Measurements from ENCODE around the gene SUGCT.

DNA sequence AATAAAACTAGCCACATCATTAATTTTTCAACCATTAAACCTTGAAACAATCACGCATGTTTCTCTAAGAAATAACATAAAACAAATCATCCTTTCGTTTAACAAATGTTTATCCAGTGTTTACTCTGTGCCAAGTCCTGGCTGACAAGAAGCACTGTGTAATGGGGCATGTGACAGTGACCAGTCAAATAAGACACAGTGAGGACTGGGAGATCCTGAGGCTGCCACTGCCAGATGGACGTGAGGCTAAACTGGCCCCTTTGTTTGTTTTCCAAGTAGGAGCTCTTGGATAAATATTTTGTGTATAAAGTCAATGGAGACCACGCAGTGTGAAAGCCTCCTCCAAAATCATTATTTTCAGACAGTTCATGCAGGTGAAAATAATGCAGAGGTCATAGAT lies 626.2 kb downstream of the SUGCT start:
- TF ChIP-seq, protein P1, sequence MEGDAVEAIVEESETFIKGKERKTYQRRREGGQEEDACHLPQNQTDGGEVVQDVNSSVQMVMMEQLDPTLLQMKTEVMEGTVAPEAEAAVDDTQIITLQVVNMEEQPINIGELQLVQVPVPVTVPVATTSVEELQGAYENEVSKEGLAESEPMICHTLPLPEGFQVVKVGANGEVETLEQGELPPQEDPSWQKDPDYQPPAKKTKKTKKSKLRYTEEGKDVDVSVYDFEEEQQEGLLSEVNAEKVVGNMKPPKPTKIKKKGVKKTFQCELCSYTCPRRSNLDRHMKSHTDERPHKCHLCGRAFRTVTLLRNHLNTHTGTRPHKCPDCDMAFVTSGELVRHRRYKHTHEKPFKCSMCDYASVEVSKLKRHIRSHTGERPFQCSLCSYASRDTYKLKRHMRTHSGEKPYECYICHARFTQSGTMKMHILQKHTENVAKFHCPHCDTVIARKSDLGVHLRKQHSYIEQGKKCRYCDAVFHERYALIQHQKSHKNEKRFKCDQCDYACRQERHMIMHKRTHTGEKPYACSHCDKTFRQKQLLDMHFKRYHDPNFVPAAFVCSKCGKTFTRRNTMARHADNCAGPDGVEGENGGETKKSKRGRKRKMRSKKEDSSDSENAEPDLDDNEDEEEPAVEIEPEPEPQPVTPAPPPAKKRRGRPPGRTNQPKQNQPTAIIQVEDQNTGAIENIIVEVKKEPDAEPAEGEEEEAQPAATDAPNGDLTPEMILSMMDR (IDR thresholded peaks at IDR 0.05; ENCODE audit: insufficient read depth, low read length), result no peak
- TF ChIP-seq POLR2AphosphoS5 (IDR thresholded peaks at IDR 0.05; ENCODE audit: low read depth), result no peak
- TF ChIP-seq GABPA (IDR thresholded peaks at IDR 0.05; ENCODE audit: low read depth), result no peak
- TF ChIP-seq REST (IDR thresholded peaks at IDR 0.05; ENCODE audit: insufficient replicate concordance, low read depth), result no peak
- TF ChIP-seq SPI1 (IDR thresholded peaks at IDR 0.05; ENCODE audit: borderline replicate concordance, low read depth), result no peak
